DMS79 (cell line): ENCODE measurements around the gene FGFBP3.

Experiments used
- DNase-seq: peaks from one replicate; lab custom pipeline; 2025; lab: John Stamatoyannopoulos, UW

FGFBP3 gene

GRCh38 chr10:91856637-91857036, 52.6 kb downstream of the FGFBP3 start:
- DNase-seq, result no peak
